Heart right ventricle (tissue), 16 donors: Measurements from ENCODE around the gene CALCR. TPM values are rescaled to one million over a fixed set of nuclear protein-coding genes. Genes with fewer than 3 reads are reported as not detected.

Experiments used
- ATAC-seq, 8 donors: fragments of 200-7000 bp; cut with Tn5 transposase; one replicate each; pipeline ENCODE4 v1.9.1; 2020; ENCODE audit warnings: mild to moderate bottlenecking in 8 of 8, moderate library complexity in 8 of 8, moderate number of reproducible peaks in 1 of 8
- DNase-seq, 2 donors: peaks; one replicate each; pipeline ENCODE4 v3.0.0-alpha.2; 2020
- H3K27ac ChIP-seq, 10 donors: fragments of 200-600 bp; sonication (generic) in 2 of 10; one replicate each; pipeline versions ENCODE4 v1.5.0 to v1.8.0; 2020 to 2022; ENCODE audit warnings: mild to moderate bottlenecking in 3 of 10
- H3K27me3 ChIP-seq, 7 donors: fragments of 200-600 bp; one replicate each; pipeline ENCODE4 v1.8.0; 2021 to 2022; ENCODE audit warnings: mild to moderate bottlenecking in 2 of 7
- H3K36me3 ChIP-seq, 9 donors: fragments of 200-600 bp; sonication (generic) in 1 of 9; one replicate each; pipeline versions ENCODE4 v1.5.0 to v1.8.0; 2020 to 2022; ENCODE audit warnings: mild to moderate bottlenecking in 2 of 9
- H3K4me1 ChIP-seq, 9 donors: fragments of 200-600 bp; sonication (generic) in 1 of 9; one replicate each; pipeline versions ENCODE4 v1.5.0 to v1.8.0; 2020 to 2022; ENCODE audit warnings: mild to moderate bottlenecking in 4 of 9
- H3K4me3 ChIP-seq, 10 donors: fragments of 200-600 bp; sonication (generic) in 2 of 10; one replicate each; pipeline versions ENCODE4 v1.5.0 to v1.8.0; 2020 to 2022; ENCODE audit warnings: mild to moderate bottlenecking in 7 of 10, moderate library complexity in 2 of 10
- H3K9me3 ChIP-seq, 11 donors: fragments of 200-600 bp in 10 of 11; sonication (generic) in 2 of 11; one replicate each; pipeline versions ENCODE4 v1.5.0 to v1.8.0; 2013 to 2022; ENCODE audit warnings: mild to moderate bottlenecking in 2 of 11, control low read depth in 1 of 11, moderate library complexity in 1 of 11
- WGBS, 2 donors: extraction: QIAGEN DNeasy Blood & Tissue Kit; methylation state at CpG; one replicate each; pipeline ENCODE4 v1.1.7; 2013; ENCODE audit warnings: inconsistent platforms in 1 of 2; 5-methylcytosine and 5-hydroxymethylcytosine counted together
- intact Hi-C, 10 donors: fragments of 100-400 bp; cut with DNase I; formaldehyde crosslinking; loops; one replicate each; pipeline versions ENCODE4 v1.11.1 to v1.14.2; 2022
- long read RNA-seq, 3 donors: library from polyadenylated mRNA; unstranded; transcript quantifications; one replicate each; pipeline ENCODE4 v2.0.0, GENCODE V29; 2020 to 2021
- polyA plus RNA-seq, 2 donors: library from polyadenylated mRNA; stranded (reverse); fragments of 200-250 nt; gene quantifications; one replicate each; pipeline ENCODE4 v1.2.3, GENCODE V29; 2013
- total RNA-seq, 10 donors: library from RNA; stranded (reverse); fragmentation: NEBNext Ultra II Directional in 3 of 10; extraction: Animal tissue kit (Norgen Biotek cat#: 25700) in 3 of 10; gene quantifications; one replicate each; pipeline versions ENCODE4 v1.2.1 to v1.2.4, GENCODE V29; 2021 to 2023
- TF ChIP-seq, protein P1 (sequence below), 9 donors: fragments of 200-600 bp; sonication (generic) in 2 of 9; IDR thresholded peaks; one replicate each; pipeline versions ENCODE4 v1.5.0 to v1.8.0; 2021 to 2022; ENCODE audit warnings: antibody characterized with exemption in 9 of 9, mild to moderate bottlenecking in 5 of 9, moderate library complexity in 1 of 9
- donor health status: Arrhythmogenic right ventricular cardiomyopathy.
- donor health status: ischemic (EF 13 %, LVEDD 7.1; RV severe dilation, severe dysfunction).
- donor health status: healthy with polysubstance abuse.
- donor health status: DM: no; HTN: yes; CAD: no.
- donor health status: DM: no; HTN: no; CAD: no.
- donor health status: ischemic (EF 25% LVEDD 6.9; RV normal size, moderate dysfunction).
- donor health status: ischemic (EF 25% LVEDD 5.7; RV mildly dilated, moderate dysfunction).
- donor health status: healthy.
- donor health status: DM: yes; HTN: yes; CAD: no.
- donor health status: Ischemic cardiomyopathy.
- donor health status: ischemic (EF 35%, LVEDD 5.7; RV mildly dilated, moderate dysfunction).
- donor health status: nonischemic (EF 11% LVEDD 7.7; RV severe dilation, severe dysfunction).
- donor health status: DM: yes; HTN: yes; CAD: no.
- donor health status: PGD.
- donor health status: ischemic (EF 29% LVEDD 5.4; RV normal size, mild dysfunction).
- donor health status: nonischemic (EF 23%, LVEDD 6.1; RV moderate dilation, normal function).

The CALCR gene
- under 1 TPM in 2 of 10 donors, not detected in 8; 0.10 to 0.12 TPM for total RNA-seq
- not detected for polyA plus RNA-seq
- long read RNA-seq, donor 1 = 0 reads
- long read RNA-seq, donor 2 = 0 reads
- long read RNA-seq, donor 3 = 0 reads

DNA sequence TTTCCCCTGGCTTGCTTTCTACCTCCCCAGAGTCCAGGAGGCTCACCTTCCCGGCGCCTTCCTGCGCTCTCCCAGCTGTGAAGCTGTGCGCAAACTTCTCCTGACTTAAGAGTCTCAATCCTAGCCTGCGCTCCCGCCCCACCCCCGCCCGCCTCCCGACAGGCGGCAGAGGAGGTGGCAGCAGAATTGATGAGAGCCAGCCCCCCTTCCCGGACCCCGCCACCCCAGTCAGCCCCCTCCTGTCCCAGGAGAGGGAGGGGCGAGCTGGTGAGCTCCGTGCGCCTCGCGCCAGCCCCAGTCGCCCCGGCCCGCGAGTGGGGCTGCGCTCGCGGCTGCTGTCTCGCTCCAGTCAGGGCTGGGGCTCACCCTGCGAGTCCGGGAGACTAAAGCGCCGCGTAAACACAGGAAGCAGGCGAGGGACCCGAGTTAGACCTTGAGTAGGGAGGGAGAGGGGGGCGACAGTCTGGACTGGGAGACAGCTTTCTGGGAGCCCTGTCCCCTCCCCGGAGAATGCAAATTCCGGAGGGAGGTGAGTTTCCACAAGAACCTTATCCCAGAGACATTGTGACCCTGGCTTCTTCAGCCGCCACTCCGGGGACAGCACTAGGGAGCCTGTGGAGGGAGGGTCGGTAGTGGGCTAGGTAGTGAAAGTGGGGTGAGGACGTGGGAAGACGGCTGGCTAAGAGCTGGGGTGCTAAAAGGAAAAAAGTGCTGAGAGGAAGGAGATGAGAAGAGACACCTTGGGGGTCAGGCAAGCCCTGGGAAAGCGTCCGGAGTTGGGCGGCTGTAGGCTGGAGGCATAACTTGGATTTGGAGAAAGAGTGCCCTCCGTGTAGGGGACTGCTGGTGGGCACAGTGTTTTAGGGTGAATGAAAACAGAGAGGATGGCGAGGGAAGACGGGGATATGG lies at the start of gene CALCR:
Gene CALCR (minus strand): TSS at position 79 of the 909 bp plus-strand sequence. CDS start 87,743 bp downstream, outside the sequence.
- peaks cover 0 to 12% (median 0%) of the 10 kb centered on the region in 9 donors for H3K4me1 ChIP-seq
- TF ChIP-seq, protein P1, sequence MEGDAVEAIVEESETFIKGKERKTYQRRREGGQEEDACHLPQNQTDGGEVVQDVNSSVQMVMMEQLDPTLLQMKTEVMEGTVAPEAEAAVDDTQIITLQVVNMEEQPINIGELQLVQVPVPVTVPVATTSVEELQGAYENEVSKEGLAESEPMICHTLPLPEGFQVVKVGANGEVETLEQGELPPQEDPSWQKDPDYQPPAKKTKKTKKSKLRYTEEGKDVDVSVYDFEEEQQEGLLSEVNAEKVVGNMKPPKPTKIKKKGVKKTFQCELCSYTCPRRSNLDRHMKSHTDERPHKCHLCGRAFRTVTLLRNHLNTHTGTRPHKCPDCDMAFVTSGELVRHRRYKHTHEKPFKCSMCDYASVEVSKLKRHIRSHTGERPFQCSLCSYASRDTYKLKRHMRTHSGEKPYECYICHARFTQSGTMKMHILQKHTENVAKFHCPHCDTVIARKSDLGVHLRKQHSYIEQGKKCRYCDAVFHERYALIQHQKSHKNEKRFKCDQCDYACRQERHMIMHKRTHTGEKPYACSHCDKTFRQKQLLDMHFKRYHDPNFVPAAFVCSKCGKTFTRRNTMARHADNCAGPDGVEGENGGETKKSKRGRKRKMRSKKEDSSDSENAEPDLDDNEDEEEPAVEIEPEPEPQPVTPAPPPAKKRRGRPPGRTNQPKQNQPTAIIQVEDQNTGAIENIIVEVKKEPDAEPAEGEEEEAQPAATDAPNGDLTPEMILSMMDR (IDR thresholded peaks at IDR 0.05) = no peak
- ATAC-seq = peak in 1 of 8 donors; percentile 15
- H3K36me3 ChIP-seq = no peaks in the 10 kb centered on the region
- intact Hi-C loops = no loop called here
- H3K27me3 ChIP-seq = peaks cover 0 to 68% (median 42%) of the 10 kb centered on the region in 7 donors
- 1% methylated on average over 46 of the region's 46 CpGs for WGBS, 2 donors
- no peak within 1 kb of the TSS for H3K27ac ChIP-seq
- DNase-seq = no peak
- H3K4me3 ChIP-seq = peak within 1 kb of the TSS in 6 of 10 donors; percentile 3 to 26 (median 17)
- no peaks in the 10 kb centered on the region for H3K9me3 ChIP-seq

DNA sequence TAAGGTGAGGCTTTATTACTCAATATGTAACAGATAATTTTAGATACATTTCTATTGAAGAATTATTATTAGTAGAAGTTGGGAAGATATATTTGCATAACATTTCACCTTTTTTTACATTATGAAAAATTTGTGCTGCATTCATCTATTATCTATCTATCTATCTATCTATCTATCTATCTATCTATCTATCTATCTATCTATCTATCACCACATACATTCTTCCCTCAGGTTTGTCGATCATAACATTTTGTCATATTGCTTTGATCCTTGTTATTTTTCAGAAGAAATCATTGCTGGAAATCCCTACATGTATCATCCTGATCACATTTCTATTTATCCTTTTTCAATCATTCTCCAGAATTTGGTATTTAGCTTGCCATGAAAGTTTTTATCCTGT lies 49.3 kb upstream of the CALCR start:
- no peak for ATAC-seq
- no peak overlapping the region for H3K27ac ChIP-seq
- TF ChIP-seq, protein P1 (IDR thresholded peaks at IDR 0.05) = no peak
- H3K9me3 ChIP-seq = peaks cover 0 to 7% (median 0%) of the 10 kb centered on the region in 11 donors
- H3K4me3 ChIP-seq = no peak overlapping the region
- no peak for DNase-seq
- WGBS, 2 donors = 92 to 95% methylated on average over 1 of the region's 1 CpG
- H3K27me3 ChIP-seq = no peaks in the 10 kb centered on the region
- intact Hi-C loops = loop anchor here in 2 of 10 donors (5.0 to 10.0 kb wide), 2 partner anchors 463 to 601 kb away; no protein-coding TSS in a partner anchor
- no peaks in the 10 kb centered on the region for H3K4me1 ChIP-seq
- no peaks in the 10 kb centered on the region for H3K36me3 ChIP-seq

DNA sequence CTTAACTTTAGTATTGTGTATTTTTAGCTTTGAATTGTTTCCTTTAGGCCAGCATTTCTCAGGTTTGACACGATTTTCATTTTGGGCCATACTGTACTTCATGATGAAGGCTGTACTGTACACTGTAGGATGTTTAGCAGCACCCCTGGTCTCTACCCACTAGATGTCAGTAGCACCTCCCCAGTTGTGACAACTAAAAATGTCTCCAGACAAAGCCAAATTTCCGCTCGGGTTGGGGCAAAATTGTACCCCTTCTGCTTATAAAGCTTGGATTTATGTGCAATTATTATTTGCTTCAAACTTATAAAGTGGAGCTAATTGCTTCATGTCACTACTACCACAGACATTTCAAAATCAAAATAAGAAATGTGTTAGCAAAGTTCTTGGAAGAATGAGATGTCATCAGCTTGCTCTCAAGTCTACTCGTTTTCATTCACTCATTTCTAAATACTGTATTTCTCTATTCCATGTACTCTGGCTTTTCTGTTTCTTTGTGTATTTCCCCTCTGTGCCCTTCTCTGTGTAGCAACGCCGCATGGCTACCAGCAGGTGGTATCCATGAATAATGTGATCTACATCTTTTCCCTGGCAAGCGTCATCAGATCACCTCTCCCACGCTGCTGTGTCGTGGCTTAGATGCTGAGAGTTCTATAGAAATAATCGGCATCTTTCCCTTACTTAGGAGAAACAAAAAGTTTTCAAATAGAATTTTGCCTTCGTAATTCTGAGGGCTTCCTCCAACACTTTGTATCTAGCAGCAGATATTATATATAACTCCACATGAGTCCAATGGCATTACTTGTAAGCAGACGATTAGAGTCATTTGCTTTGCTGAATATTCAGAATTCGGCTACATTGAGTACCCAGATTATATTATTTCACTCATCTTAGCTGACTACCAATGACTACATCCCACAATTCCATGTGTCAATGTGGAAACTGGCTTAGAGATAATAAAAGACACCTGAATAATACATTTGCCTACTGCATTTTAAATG lies 47.8 kb upstream of the CALCR start:
- TF ChIP-seq, protein P1 (IDR thresholded peaks at IDR 0.05) = peak in 8 of 9 donors; percentile 3 to 59 (median 34)
- Histone ChIP-seq H3K9me3 (peaks cover 0 to 7% (median 0%) of the 10 kb centered on the region in 11 donors), H3K4me3 (peak overlapping the region in 2 of 10 donors; percentile 20 to 31), H3K4me1 (no peaks in the 10 kb centered on the region), H3K27me3 (no peaks in the 10 kb centered on the region), H3K36me3 (no peaks in the 10 kb centered on the region), H3K27ac (no peak overlapping the region)
- 34% methylated on average over 13 of the region's 13 CpGs for WGBS, 2 donors
- DNase-seq = no peak
- ATAC-seq = peak in 7 of 8 donors; percentile 28 to 78 (median 57)
- intact Hi-C loops = loop anchor here in 2 of 10 donors (5.0 to 10.0 kb wide), 2 partner anchors 465 to 602 kb away; no protein-coding TSS in a partner anchor
